Measurements from ENCODE around the gene OR2Y1.
"Not testable (repeated sequence)": the region's sequence is repeated elsewhere in the genome, so short reads cannot be mapped to it uniquely, and the experiment has no call there.

Gene OR2Y1

GRCh38 chr5:180739271-180739670, 587 bp downstream of the OR2Y1 start:
- no peak for DNase-seq (ENCODE audit: low read depth)

- no peak for DNase-seq (ENCODE audit: low read depth)
Measured at GRCh38 chr5:180736536-180736935, 3.3 kb downstream of the OR2Y1 start.

DNA sequence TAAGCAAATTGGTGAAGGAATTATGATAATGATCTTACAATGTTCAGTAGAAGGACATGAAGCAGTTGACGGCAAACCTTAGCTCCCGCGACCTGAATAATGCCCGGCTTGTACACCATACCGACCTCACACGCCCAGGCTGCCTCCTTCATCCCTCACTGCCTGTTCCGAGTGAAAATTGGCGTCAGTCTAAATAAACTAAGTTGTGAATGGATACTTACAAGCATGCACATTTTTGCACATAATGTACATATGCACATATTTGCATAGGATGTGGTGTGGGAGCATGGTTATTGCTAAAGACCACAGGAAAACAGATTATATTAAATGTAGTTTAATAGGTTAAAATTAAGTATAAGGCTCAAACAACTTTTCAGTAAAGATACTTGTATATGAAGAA, 14.9 kb downstream of the OR2Y1 start:
- no peak for DNase-seq (ENCODE audit: low read depth)

DNA sequence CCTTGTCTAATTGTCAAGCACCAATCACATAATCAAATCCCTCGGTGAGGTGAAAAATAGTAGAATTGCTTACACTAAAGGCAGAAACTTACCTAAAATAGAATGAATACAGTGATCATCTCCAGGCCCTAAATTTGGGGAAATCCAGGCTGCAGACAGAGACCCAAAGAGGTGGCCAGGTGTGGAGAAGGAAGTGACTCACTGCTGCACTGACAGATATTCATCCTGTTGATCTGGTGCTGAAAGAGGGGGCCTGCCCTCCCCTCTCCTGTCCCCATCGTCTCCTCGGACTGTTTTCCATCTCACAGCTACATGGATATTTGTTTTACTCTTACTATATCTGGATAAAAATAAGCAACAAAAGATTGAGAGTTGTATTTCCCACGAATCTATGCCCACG, 15.9 kb downstream of the OR2Y1 start:
- DNase-seq (ENCODE audit: low read depth): no peak

- no peak for DNase-seq (ENCODE audit: low read depth)
Measured at GRCh38 chr5:180720486-180720885, 19.4 kb downstream of the OR2Y1 start.

GRCh38 chr5:180719781-180720180, 20.1 kb downstream of the OR2Y1 start:
- no peak for DNase-seq (ENCODE audit: low read depth)

DNA sequence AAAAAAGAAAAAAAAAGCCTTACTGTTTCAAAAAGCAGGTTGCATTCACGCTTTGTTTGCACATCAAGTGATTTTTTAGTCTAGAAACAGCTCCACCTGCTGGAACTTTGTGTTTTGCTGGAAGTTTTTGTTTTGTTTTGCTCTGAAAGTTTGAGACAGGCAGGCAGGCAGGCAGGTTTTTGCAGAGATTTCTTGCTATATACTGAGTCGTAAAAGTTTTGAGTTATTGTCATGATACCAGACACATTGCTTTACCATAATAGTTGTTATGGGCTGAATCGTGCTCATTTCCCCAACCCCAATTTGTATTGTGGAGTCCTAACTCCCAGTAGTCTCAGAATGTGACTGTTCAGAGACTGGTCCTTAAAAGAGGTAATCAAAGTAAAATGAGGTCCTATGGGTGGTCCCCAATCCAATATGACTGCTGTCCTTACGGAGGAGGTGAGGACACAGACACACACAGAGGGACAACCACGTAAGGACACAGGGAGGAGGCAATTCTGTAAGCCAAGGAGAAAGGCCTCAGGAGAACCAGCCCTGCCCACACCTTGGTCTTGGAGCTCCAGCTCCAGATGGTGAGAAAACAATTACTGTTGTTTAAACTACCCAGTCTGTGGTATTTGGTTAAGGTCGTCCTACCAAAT, 20.9 kb downstream of the OR2Y1 start:
- DNase-seq (ENCODE audit: low read depth): no peak

GRCh38 chr5:180717989-180718388, 21.9 kb downstream of the OR2Y1 start:
- DNase-seq (ENCODE audit: low read depth): no peak

- no peak for DNase-seq (ENCODE audit: low read depth)
Measured at GRCh38 chr5:180704362-180704761, 35.5 kb downstream of the OR2Y1 start.

DNA sequence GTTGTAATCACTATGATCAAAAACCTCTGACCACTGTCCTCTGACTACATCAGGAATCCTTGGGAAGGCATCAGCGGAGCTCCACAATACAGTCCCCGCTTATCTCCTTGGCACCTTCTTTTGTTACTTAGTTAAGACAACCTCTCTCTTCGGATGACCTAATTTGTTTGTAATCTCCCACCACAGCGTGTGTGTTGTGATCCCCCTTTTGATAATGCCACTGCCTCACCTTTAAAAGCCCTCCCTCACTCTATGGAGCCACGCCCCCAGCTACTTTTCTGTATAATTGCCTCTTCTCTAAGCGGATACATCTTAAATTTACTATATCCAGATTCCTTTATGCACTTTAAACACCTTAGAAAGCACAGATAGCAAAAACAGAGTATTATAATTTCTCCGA, 35.9 kb downstream of the OR2Y1 start:
- no peak for DNase-seq (ENCODE audit: low read depth)

DNA sequence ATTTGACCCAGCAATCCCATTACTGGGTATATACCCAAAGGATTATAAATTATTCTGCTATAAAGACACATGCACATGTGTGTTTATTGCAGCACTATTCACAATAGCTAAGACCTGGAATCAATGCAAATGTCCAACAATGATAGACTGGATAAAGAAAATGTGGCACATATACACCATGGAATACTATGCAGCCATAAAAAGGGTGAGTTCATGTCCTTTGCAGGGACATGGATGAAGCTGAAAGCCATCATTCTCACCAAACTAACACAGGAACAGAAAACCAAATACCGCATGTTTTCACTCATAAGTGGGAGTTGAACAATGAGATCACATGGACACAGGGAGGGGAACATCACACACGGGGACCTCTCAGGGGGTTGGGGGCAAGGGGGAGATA, 36.5 kb downstream of the OR2Y1 start:
- not testable (repeated sequence) for DNase-seq (ENCODE audit: low read depth)

GRCh38 chr5:180700440-180700839, 39.4 kb downstream of the OR2Y1 start:
- not testable (repeated sequence) for DNase-seq (ENCODE audit: low read depth)

GRCh38 chr5:180699042-180699441, 40.8 kb downstream of the OR2Y1 start:
- DNase-seq (ENCODE audit: low read depth): no peak

GRCh38 chr5:180696116-180696515, 43.7 kb downstream of the OR2Y1 start:
- no peak for DNase-seq (ENCODE audit: low read depth)

DNA sequence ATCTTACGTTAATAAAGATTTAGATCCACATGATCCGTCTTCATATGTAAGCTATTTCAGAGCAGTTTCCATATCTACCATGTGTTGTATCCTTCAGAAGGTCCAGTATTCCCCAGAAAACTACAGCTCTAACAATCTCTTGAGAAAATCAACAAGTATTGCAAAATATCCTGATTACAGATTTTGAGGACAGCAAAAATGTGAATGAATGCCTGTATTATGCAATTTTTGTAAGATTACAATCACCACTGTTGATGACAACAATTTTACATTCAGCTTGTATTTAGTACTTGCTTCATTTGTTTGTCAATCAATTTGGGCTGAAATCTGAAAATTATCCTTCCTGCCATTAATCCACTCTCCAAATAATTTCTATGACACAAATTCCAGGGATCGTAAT, 47.4 kb downstream of the OR2Y1 start:
- DNase-seq (ENCODE audit: low read depth): no peak

GRCh38 chr5:180691046-180691445, 48.8 kb downstream of the OR2Y1 start:
- no peak for DNase-seq (ENCODE audit: low read depth)

DNA sequence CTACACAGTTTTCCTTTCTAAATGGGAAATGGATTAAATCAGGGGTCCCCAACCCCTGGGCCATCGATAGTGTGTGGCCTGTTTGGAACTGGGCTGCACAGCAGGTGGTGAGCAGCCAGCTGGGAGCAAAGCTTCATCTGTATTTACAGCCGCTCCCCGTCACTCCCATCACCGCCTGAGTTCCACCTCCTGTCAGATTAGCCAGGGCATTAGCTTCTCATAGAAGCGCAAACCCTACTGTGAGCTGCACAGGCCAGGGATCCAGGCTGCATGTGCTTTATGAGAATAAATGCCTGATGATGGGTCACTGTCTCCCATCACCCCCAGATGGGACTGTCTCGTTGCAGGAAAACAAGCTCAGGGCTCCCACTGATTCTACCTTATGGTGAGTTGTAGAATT, 49.3 kb downstream of the OR2Y1 start:
- DNase-seq (ENCODE audit: low read depth): no peak

- DNase-seq (ENCODE audit: low read depth): no peak
Measured at GRCh38 chr5:180689775-180690174, 50.1 kb downstream of the OR2Y1 start.

Data from GM04503 (cell line).